H9 (cell line): ENCODE results near the gene C1QBP. TPM values are rescaled to one million over a fixed set of nuclear protein-coding genes. Genes with fewer than 3 reads are reported as not detected.
"Not testable (repeated sequence)": the region's sequence is repeated elsewhere in the genome, so short reads cannot be mapped to it uniquely, and the experiment has no call there.

ENCODE experiments used
- DNase-seq: peaks from one replicate; pipeline ENCODE4 v3.0.0-alpha.2; 2017
- H2AFZ ChIP-seq: one replicate; pipeline ENCODE4 v1.6.1; 2013; ENCODE audit warnings: mild to moderate bottlenecking, low read length, control low read depth, moderate library complexity
- H2AK5ac ChIP-seq: 2 replicates; pipeline ENCODE4 v1.6.1; 2013; ENCODE audit warnings: low read length, control low read depth, mixed read lengths; ENCODE audit not compliant: insufficient read length
- H2BK120ac ChIP-seq: one replicate; pipeline ENCODE4 v1.6.1; 2013; ENCODE audit warnings: low read depth, mild to moderate bottlenecking, low read length, control low read depth, inconsistent platforms; ENCODE audit not compliant: poor library complexity, severe bottlenecking
- H2BK12ac ChIP-seq: 2 replicates; pipeline ENCODE4 v1.6.1; 2013; ENCODE audit warnings: low read length, control low read depth, mixed read lengths, low read depth; ENCODE audit not compliant: insufficient read length
- H2BK15ac ChIP-seq: 2 replicates; pipeline ENCODE4 v1.6.1; 2013; ENCODE audit warnings: low read depth, low read length, control low read depth
- H2BK20ac ChIP-seq: one replicate; pipeline ENCODE4 v1.6.1; 2013; ENCODE audit warnings: low read depth, mild to moderate bottlenecking, low read length, control low read depth, inconsistent platforms; ENCODE audit not compliant: poor library complexity, severe bottlenecking
- H2BK5ac ChIP-seq: 2 replicates; pipeline ENCODE4 v1.6.1; 2013; ENCODE audit warnings: low read length, control low read depth, mixed read lengths; ENCODE audit not compliant: insufficient read length
- H3K14ac ChIP-seq: 2 replicates; pipeline ENCODE4 v1.6.1; 2013; ENCODE audit warnings: low read length, control low read depth; ENCODE audit not compliant: insufficient read depth
- H3K18ac ChIP-seq: 2 replicates; pipeline ENCODE4 v1.6.1; 2013; ENCODE audit warnings: low read depth, mild to moderate bottlenecking, mixed read lengths, low read length, control low read depth; ENCODE audit not compliant: insufficient read length
- H3K23ac ChIP-seq: 2 replicates; pipeline ENCODE4 v1.6.1; 2013; ENCODE audit warnings: low read length, control low read depth, mixed read lengths, low read depth; ENCODE audit not compliant: insufficient read length
- H3K23me2 ChIP-seq: 2 replicates; pipeline ENCODE4 v1.6.1; 2013; ENCODE audit warnings: low read depth, mild to moderate bottlenecking, mixed read lengths, low read length, control low read depth; ENCODE audit not compliant: insufficient read length, poor library complexity, severe bottlenecking
- H3K27ac ChIP-seq: 2 replicates; pipeline ENCODE4 v1.5.1; 2013; ENCODE audit warnings: low read length, control low read depth, mixed read lengths, low read depth; ENCODE audit not compliant: insufficient read length
- H3K27me3 ChIP-seq: 2 replicates; pipeline ENCODE4 v1.6.1; 2013; ENCODE audit warnings: low read length, control low read depth, inconsistent platforms; ENCODE audit not compliant: insufficient read depth
- H3K4ac ChIP-seq: 2 replicates; pipeline ENCODE4 v1.6.1; 2013; ENCODE audit warnings: low read depth, mild to moderate bottlenecking, control low read depth, inconsistent platforms, low read length, moderate library complexity
- H3K4me1 ChIP-seq: 2 replicates; pipeline ENCODE4 v1.6.1; 2013; ENCODE audit warnings: low read length, control low read depth, inconsistent platforms; ENCODE audit not compliant: insufficient read depth
- H3K4me2 ChIP-seq: 2 replicates; pipeline ENCODE4 v1.6.1; 2013; ENCODE audit warnings: low read length, control low read depth, mixed read lengths; ENCODE audit not compliant: insufficient read length, insufficient read depth
- H3K56ac ChIP-seq: 2 replicates; pipeline ENCODE4 v1.6.1; 2013; ENCODE audit warnings: low read depth, mild to moderate bottlenecking, mixed read lengths, low read length, control low read depth; ENCODE audit not compliant: insufficient read length
- H3K79me1 ChIP-seq: 2 replicates; pipeline ENCODE4 v1.6.1; 2013; ENCODE audit warnings: low read depth, mild to moderate bottlenecking, moderate library complexity, low read length, control low read depth, inconsistent platforms; ENCODE audit not compliant: insufficient read depth, poor library complexity, severe bottlenecking
- H3K79me2 ChIP-seq: 2 replicates; pipeline ENCODE4 v1.6.1; 2013; ENCODE audit warnings: low read length, control low read depth, inconsistent platforms; ENCODE audit not compliant: insufficient read depth
- H3K9ac ChIP-seq: 2 replicates; pipeline ENCODE4 v1.6.1; 2013; ENCODE audit warnings: low read length, control low read depth, mixed read lengths; ENCODE audit not compliant: insufficient read length; ENCODE audit errors: extremely low read depth
- H3K9me3 ChIP-seq: one replicate; pipeline ENCODE4 v1.6.1; 2013; ENCODE audit warnings: low read depth, low read length, inconsistent platforms; ENCODE audit not compliant: control insufficient read depth
- H3T11ph ChIP-seq: one replicate; pipeline ENCODE4 v1.6.1; 2013; ENCODE audit warnings: mild to moderate bottlenecking, low read length, control low read depth, inconsistent platforms
- H4K20me1 ChIP-seq: one replicate; pipeline ENCODE4 v1.6.1; 2013; ENCODE audit not compliant: control insufficient read depth, insufficient read length, insufficient read depth
- H4K5ac ChIP-seq: 2 replicates; pipeline ENCODE4 v1.6.1; 2013; ENCODE audit warnings: low read depth, mild to moderate bottlenecking, mixed read lengths, low read length, control low read depth; ENCODE audit not compliant: insufficient read length
- H4K8ac ChIP-seq: replicated peaks from 2 replicates; pipeline ENCODE4 v1.6.1; 2013; ENCODE audit warnings: low read length, control low read depth, mixed read lengths, low read depth; ENCODE audit not compliant: insufficient read length
- H4K91ac ChIP-seq: 2 replicates; pipeline ENCODE4 v1.6.1; 2013; ENCODE audit warnings: low read depth, mild to moderate bottlenecking, moderate library complexity, mixed read lengths, low read length, control low read depth; ENCODE audit not compliant: insufficient read length
- H3K27ac Mint-ChIP-seq, 3 experiments: 2 replicates in 2 of 3; 3 replicates in 1 of 3; pipeline ENCODE4 v1.8.0; 2020 to 2021; ENCODE audit warnings: mixed read lengths in 3 of 3, mild to moderate bottlenecking in 1 of 3, moderate library complexity in 1 of 3
- H3K27me3 Mint-ChIP-seq: 2 replicates; pipeline ENCODE4 v1.8.0; 2021; ENCODE audit warnings: low read depth, mild to moderate bottlenecking, moderate library complexity, mixed read lengths
- H3K36me3 Mint-ChIP-seq, 3 experiments: 2 replicates in 2 of 3; 3 replicates in 1 of 3; pipeline ENCODE4 v1.8.0; 2020 to 2021; ENCODE audit warnings: low read depth in 3 of 3, mixed read lengths in 3 of 3; ENCODE audit not compliant: insufficient read depth in 1 of 3
- H3K4me1 Mint-ChIP-seq, 2 experiments: 2 replicates each; pipeline ENCODE4 v1.8.0; 2020; ENCODE audit warnings: mixed read lengths in 2 of 2
- H3K4me3 Mint-ChIP-seq, 2 experiments: 2 replicates in 1 of 2; 3 replicates in 1 of 2; pipeline ENCODE4 v1.8.0; 2020 to 2021; ENCODE audit warnings: mild to moderate bottlenecking in 2 of 2, mixed read lengths in 2 of 2, moderate library complexity in 1 of 2
- H3K9me3 Mint-ChIP-seq, 2 experiments: 2 replicates in 1 of 2; 3 replicates in 1 of 2; pipeline ENCODE4 v1.8.0; 2020; ENCODE audit warnings: mild to moderate bottlenecking in 2 of 2, mixed read lengths in 2 of 2, moderate library complexity in 1 of 2
- WGBS: extraction: QIAGEN DNeasy Blood & Tissue Kit; methylation state at CpG from one replicate; pipeline ENCODE4 v1.1.7; 2013; ENCODE audit warnings: missing lambda C conversion rate, low lambda C conversion rate, mixed read lengths; ENCODE audit not compliant: insufficient read length; ENCODE audit errors: extremely low coverage; 5-methylcytosine and 5-hydroxymethylcytosine counted together
- total RNA-seq: library from RNA; stranded (reverse); gene quantifications from 2 replicates; pipeline ENCODE4 v1.2.1, GENCODE V29; 2021
- TF ChIP-seq, protein P1 (sequence below): fragments of 200-600 bp; sonication (generic); conservative IDR thresholded peaks from 3 replicates; pipeline ENCODE4 v1.8.0; 2021; ENCODE audit warnings: antibody characterized with exemption, mild to moderate bottlenecking

The C1QBP gene
- total RNA-seq, 1 experiment from 2014 or later, result 390 TPM

DNA sequence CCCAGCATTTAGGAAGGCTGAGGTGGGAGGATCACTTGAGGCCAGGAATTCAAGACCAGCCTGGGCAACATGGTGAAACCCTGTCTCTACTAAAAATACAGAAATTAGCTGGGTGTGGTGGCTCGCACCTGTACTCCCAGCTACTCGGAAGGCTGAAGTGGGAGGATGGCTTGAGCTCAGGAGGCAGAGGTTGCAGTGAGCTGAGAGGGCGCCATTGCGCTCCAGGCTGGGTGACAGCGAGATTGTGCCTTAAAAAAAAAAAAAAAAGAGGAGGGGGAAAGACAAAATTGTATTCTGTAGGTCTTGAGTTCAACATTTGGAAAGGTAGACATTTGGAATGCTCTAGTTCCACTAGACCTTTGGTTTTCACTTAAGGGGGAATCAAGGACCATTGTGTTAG, 7.7 kb downstream of the C1QBP start:
- peak overlapping the region in 2 of 3 experiments; percentile 34 to 42; a peak in 4 of 7 replicates for H3K27ac Mint-ChIP-seq
- H3K4me3 Mint-ChIP-seq, result 0 out of 5 replicates have a peak overlapping the region, but pooled peaks of 1 of the 2 experiments have one; percentile 8
- H3K27me3 ChIP-seq, H2BK5ac ChIP-seq, H3K23ac ChIP-seq, H2BK15ac ChIP-seq, H4K8ac ChIP-seq, H2BK12ac ChIP-seq, H4K5ac ChIP-seq, H3T11ph ChIP-seq, H3K79me1 ChIP-seq, H3K4me1 Mint-ChIP-seq, H3K27me3 Mint-ChIP-seq, H3K4me1 ChIP-seq, H3K56ac ChIP-seq, H3K79me2 ChIP-seq, H3K9me3 Mint-ChIP-seq, H3K9me3 ChIP-seq, H3K23me2 ChIP-seq, H2AK5ac ChIP-seq, H3K18ac ChIP-seq, H3K4ac ChIP-seq, H2AFZ ChIP-seq, H2BK120ac ChIP-seq, H4K20me1 ChIP-seq, H4K91ac ChIP-seq, H3K9ac ChIP-seq, H3K4me2 ChIP-seq, H3K27ac ChIP-seq, H3K14ac ChIP-seq, H2BK20ac ChIP-seq: not testable (repeated sequence)
- TF ChIP-seq, protein P1, sequence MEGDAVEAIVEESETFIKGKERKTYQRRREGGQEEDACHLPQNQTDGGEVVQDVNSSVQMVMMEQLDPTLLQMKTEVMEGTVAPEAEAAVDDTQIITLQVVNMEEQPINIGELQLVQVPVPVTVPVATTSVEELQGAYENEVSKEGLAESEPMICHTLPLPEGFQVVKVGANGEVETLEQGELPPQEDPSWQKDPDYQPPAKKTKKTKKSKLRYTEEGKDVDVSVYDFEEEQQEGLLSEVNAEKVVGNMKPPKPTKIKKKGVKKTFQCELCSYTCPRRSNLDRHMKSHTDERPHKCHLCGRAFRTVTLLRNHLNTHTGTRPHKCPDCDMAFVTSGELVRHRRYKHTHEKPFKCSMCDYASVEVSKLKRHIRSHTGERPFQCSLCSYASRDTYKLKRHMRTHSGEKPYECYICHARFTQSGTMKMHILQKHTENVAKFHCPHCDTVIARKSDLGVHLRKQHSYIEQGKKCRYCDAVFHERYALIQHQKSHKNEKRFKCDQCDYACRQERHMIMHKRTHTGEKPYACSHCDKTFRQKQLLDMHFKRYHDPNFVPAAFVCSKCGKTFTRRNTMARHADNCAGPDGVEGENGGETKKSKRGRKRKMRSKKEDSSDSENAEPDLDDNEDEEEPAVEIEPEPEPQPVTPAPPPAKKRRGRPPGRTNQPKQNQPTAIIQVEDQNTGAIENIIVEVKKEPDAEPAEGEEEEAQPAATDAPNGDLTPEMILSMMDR, result peak; percentile 53
- peak; percentile 72 for DNase-seq
- H3K36me3 Mint-ChIP-seq, result peaks cover 63 to 93% (median 76%) of the 10 kb centered on the region in 3 experiments; a peak in 6 of 7 replicates
- WGBS, result no CpG with 5 or more reads among the region's 5 CpGs
